ENCODE measurements around the gene DNAAF5. TPM values are rescaled to one million over a fixed set of nuclear protein-coding genes. Genes with fewer than 3 reads are reported as not detected.
A peak's percentile ranks its signal among the peaks of the same experiment; 100 is the strongest.

Gene DNAAF5
- total and polyA plus RNA-seq, 9 of the 15 experiments (the other 6 are each of a cell fraction or from before 2014, with no cell fraction given), result 3.1 to 69.7 (median 19.1) TPM

DNA sequence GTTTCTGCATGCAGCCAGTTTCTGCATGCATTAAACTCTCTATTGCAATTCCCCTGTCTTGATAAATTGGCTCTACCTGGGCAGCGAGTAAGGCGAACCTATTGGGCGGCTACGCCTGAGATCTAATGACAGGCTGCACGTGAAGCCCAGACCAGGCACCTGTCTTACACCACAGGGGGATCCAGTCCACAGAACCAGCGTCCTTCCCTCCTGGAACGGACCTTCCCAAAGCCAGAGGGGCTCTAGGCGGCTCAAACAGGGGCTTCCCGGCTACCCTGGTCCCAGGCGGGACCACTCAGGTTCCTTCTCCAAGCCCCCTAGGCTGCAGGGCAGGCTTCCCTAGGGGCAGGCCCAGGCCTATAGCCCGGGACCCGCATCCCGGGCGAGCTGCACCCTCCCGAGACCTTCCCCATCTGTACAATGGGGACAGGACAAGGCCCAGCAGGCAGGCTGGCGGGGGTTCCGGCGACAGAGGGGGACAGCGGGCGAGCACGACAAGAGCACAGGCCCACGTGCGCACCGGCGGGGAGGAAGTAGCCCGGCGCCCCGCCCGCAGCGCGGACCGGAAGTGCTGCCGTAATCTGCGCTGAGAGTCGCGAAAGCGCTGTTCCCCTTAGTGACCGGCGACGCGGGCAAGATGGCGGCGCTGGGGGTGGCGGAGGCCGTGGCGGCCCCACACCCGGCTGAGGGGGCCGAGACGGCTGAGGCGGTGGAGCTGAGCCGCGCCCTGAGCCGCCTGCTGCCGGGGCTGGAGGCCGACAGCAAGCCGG lies at the start of gene DNAAF5 (continued):
- TF ChIP-seq TAF7 (tag; IDR thresholded peaks at IDR 0.05) (0 out of 2 replicates have a peak, but pooled peaks have one; percentile 29), ZNF561 (CRISPR knock-in tag; conservative IDR thresholded peaks at IDR 0.05) (no peak), ZNF239 (CRISPR knock-in tag; IDR thresholded peaks at IDR 0.05) (no peak), SNRNP70 (optimal IDR thresholded peaks at IDR 0.05; ENCODE audit: low read depth, low read length) (no peak), ZC3H8 (IDR thresholded peaks at IDR 0.05) (no peak), NRF1 (conservative IDR thresholded peaks at IDR 0.05 in 1 of 2, IDR thresholded peaks at IDR 0.05 in 1 of 2) (peak in 1 of 2 experiments; percentile 66), CBFA2T3 (IDR thresholded peaks at IDR 0.05) (no peak), NFRKB (IDR thresholded peaks at IDR 0.05; ENCODE audit: low read depth) (peak; percentile 65; the same call in 1 of the 2 replicates), RAD51 (IDR thresholded peaks at IDR 0.05; ENCODE audit: borderline replicate concordance, low read depth) (peak; percentile 59; the same call in 1 of the 2 replicates), BCOR (IDR thresholded peaks at IDR 0.05) (peak; percentile 85), TBP (optimal IDR thresholded peaks at IDR 0.05; ENCODE audit: low read depth, low read length) (peak; percentile 74), CBX8 (IDR thresholded peaks at IDR 0.05; ENCODE audit: borderline replicate concordance, extremely low read depth, low read depth, low read length, poor library complexity, severe bottlenecking) (no peak)
- TF ChIP-seq, protein P1, sequence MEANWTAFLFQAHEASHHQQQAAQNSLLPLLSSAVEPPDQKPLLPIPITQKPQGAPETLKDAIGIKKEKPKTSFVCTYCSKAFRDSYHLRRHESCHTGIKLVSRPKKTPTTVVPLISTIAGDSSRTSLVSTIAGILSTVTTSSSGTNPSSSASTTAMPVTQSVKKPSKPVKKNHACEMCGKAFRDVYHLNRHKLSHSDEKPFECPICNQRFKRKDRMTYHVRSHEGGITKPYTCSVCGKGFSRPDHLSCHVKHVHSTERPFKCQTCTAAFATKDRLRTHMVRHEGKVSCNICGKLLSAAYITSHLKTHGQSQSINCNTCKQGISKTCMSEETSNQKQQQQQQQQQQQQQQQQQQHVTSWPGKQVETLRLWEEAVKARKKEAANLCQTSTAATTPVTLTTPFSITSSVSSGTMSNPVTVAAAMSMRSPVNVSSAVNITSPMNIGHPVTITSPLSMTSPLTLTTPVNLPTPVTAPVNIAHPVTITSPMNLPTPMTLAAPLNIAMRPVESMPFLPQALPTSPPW (CRISPR knock-in tag; IDR thresholded peaks at IDR 0.05), result peak; percentile 95
- TF ChIP-seq, protein P2, sequence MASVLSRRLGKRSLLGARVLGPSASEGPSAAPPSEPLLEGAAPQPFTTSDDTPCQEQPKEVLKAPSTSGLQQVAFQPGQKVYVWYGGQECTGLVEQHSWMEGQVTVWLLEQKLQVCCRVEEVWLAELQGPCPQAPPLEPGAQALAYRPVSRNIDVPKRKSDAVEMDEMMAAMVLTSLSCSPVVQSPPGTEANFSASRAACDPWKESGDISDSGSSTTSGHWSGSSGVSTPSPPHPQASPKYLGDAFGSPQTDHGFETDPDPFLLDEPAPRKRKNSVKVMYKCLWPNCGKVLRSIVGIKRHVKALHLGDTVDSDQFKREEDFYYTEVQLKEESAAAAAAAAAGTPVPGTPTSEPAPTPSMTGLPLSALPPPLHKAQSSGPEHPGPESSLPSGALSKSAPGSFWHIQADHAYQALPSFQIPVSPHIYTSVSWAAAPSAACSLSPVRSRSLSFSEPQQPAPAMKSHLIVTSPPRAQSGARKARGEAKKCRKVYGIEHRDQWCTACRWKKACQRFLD (CRISPR knock-in tag; IDR thresholded peaks at IDR 0.05), result peak; percentile 68
- TF ChIP-seq, protein P3, sequence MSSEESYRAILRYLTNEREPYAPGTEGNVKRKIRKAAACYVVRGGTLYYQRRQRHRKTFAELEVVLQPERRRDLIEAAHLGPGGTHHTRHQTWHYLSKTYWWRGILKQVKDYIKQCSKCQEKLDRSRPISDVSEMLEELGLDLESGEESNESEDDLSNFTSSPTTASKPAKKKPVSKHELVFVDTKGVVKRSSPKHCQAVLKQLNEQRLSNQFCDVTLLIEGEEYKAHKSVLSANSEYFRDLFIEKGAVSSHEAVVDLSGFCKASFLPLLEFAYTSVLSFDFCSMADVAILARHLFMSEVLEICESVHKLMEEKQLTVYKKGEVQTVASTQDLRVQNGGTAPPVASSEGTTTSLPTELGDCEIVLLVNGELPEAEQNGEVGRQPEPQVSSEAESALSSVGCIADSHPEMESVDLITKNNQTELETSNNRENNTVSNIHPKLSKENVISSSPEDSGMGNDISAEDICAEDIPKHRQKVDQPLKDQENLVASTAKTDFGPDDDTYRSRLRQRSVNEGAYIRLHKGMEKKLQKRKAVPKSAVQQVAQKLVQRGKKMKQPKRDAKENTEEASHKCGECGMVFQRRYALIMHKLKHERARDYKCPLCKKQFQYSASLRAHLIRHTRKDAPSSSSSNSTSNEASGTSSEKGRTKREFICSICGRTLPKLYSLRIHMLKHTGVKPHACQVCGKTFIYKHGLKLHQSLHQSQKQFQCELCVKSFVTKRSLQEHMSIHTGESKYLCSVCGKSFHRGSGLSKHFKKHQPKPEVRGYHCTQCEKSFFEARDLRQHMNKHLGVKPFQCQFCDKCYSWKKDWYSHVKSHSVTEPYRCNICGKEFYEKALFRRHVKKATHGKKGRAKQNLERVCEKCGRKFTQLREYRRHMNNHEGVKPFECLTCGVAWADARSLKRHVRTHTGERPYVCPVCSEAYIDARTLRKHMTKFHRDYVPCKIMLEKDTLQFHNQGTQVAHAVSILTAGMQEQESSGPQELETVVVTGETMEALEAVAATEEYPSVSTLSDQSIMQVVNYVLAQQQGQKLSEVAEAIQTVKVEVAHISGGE (CRISPR knock-in tag; IDR thresholded peaks at IDR 0.05), result peak; percentile 81 to 93 (median 85); a peak in 5 of 6 replicates
- TF ChIP-seq, protein P4, sequence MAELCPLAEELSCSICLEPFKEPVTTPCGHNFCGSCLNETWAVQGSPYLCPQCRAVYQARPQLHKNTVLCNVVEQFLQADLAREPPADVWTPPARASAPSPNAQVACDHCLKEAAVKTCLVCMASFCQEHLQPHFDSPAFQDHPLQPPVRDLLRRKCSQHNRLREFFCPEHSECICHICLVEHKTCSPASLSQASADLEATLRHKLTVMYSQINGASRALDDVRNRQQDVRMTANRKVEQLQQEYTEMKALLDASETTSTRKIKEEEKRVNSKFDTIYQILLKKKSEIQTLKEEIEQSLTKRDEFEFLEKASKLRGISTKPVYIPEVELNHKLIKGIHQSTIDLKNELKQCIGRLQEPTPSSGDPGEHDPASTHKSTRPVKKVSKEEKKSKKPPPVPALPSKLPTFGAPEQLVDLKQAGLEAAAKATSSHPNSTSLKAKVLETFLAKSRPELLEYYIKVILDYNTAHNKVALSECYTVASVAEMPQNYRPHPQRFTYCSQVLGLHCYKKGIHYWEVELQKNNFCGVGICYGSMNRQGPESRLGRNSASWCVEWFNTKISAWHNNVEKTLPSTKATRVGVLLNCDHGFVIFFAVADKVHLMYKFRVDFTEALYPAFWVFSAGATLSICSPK (IDR thresholded peaks at IDR 0.05; ENCODE audit: borderline replicate concordance), result no peak
- TF ChIP-seq, protein P5, sequence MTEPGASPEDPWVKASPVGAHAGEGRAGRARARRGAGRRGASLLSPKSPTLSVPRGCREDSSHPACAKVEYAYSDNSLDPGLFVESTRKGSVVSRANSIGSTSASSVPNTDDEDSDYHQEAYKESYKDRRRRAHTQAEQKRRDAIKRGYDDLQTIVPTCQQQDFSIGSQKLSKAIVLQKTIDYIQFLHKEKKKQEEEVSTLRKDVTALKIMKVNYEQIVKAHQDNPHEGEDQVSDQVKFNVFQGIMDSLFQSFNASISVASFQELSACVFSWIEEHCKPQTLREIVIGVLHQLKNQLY (CRISPR knock-in tag; conservative IDR thresholded peaks at IDR 0.05), result peak in 1 of 2 experiments; percentile 80; a peak in 1 of 4 replicates

Data from K562 (cell line).